Sigmoid colon (tissue), 4 donors: ENCODE results near the gene ATXN7L3.

Source experiments
- CTCF ChIP-seq, 4 experiments: fragments of 450-650 bp in 3 of 4; fragments of 200-600 bp in 1 of 4; IDR thresholded peaks; one replicate each; pipeline ENCODE4 v1.5.1; 2016 to 2019; ENCODE audit warnings: antibody characterized with exemption in 4 of 4, mild to moderate bottlenecking in 3 of 4, moderate library complexity in 2 of 4
- EP300 ChIP-seq, 4 donors: sonication (generic); formaldehyde crosslinking; IDR thresholded peaks; one replicate each; pipeline ENCODE4 v1.6.1; 2017; ENCODE audit warnings: antibody characterized with exemption in 4 of 4
- POLR2A ChIP-seq, 2 donors: fragments of 450-650 bp; IDR thresholded peaks; one replicate each; pipeline ENCODE4 v1.6.1; 2016; ENCODE audit warnings: antibody characterized with exemption in 2 of 2, mild to moderate bottlenecking in 2 of 2, moderate library complexity in 2 of 2

GRCh38 chr17:44197980-44198720 is 1.5 kb downstream of the ATXN7L3 start:
- TF ChIP-seq CTCF (IDR thresholded peaks at IDR 0.05) (no peak), POLR2A (IDR thresholded peaks at IDR 0.05) (no peak), EP300 (IDR thresholded peaks at IDR 0.05) (no peak)
